SK-N-SH treated with all-trans-retinoic acid at 6 μM for 48 hours (cell line): Measurements from ENCODE around the gene ZNF764.

Source experiments
- ARNTL ChIP-seq: fragments of 450-650 bp; formaldehyde crosslinking; IDR thresholded peaks from 2 replicates; pipeline ENCODE4 v1.5.0; 2020; ENCODE audit warnings: low read depth, mild to moderate bottlenecking, moderate library complexity, borderline replicate concordance
- PATZ1 ChIP-seq: fragments of 250-450 bp; sonication (Bioruptor Pico); IDR thresholded peaks from 2 replicates; pipeline ENCODE4 v1.8.0; 2020; ENCODE audit warnings: mild to moderate bottlenecking, moderate library complexity, borderline replicate concordance
- POU6F1 ChIP-seq: fragments of 250-450 bp; sonication (Bioruptor Pico); IDR thresholded peaks from 2 replicates; pipeline ENCODE4 v1.8.0; 2021; ENCODE audit warnings: low read depth, mild to moderate bottlenecking, moderate library complexity, borderline replicate concordance
- ZFP3 ChIP-seq: fragments of 250-450 bp; sonication (Bioruptor Pico); IDR thresholded peaks from 2 replicates; pipeline ENCODE4 v1.5.0; 2020; ENCODE audit warnings: mild to moderate bottlenecking, moderate library complexity
- ZFP30 ChIP-seq: fragments of 450-650 bp; formaldehyde crosslinking; IDR thresholded peaks from 2 replicates; pipeline ENCODE4 v1.5.0; 2022; ENCODE audit warnings: mild to moderate bottlenecking, moderate library complexity
- ZNF565 ChIP-seq: fragments of 450-650 bp; formaldehyde crosslinking; conservative IDR thresholded peaks from 2 replicates; pipeline ENCODE4 v1.5.0; 2020; ENCODE audit warnings: low read depth, mild to moderate bottlenecking, moderate library complexity

GRCh38 chr16:30603945-30604315 is 45.8 kb upstream of the ZNF764 start:
- no peak for TF ChIP-seq ARNTL (CRISPR knock-in tag)
- no peak for TF ChIP-seq PATZ1 (CRISPR knock-in tag)
- TF ChIP-seq ZFP3 (CRISPR knock-in tag), result no peak
- TF ChIP-seq POU6F1, result no peak
- TF ChIP-seq ZFP30 (CRISPR knock-in tag), result no peak
- no peak for TF ChIP-seq ZNF565 (CRISPR knock-in tag)
